Activated T-cell treated with anti-CD3 and anti-CD28 coated beads, Interleukin-2, amount 50 U/mL, for 24 hours (primary cell): ENCODE results near the gene NAPG.

Experiments used
- DNase-seq: peaks from one replicate; pipeline ENCODE4 v3.0.0-alpha.2; 2020
- H3K27ac Mint-ChIP-seq: 2 replicates; pipeline ENCODE4 v1.8.0; 2020; ENCODE audit warnings: mild to moderate bottlenecking, mixed read lengths
- H3K27me3 Mint-ChIP-seq: 2 replicates; pipeline ENCODE4 v1.8.0; 2020; ENCODE audit warnings: mixed read lengths
- H3K36me3 Mint-ChIP-seq: 2 replicates; pipeline ENCODE4 v1.8.0; 2020; ENCODE audit warnings: low read depth, mixed read lengths
- H3K4me1 Mint-ChIP-seq: 2 replicates; pipeline ENCODE4 v1.8.0; 2020; ENCODE audit warnings: low read depth, mixed read lengths
- H3K4me3 Mint-ChIP-seq: 2 replicates; pipeline ENCODE4 v1.8.0; 2020; ENCODE audit warnings: mild to moderate bottlenecking, moderate library complexity, mixed read lengths
- H3K9me3 Mint-ChIP-seq: 2 replicates; pipeline ENCODE4 v1.8.0; 2020; ENCODE audit warnings: mixed read lengths

Gene NAPG

DNA sequence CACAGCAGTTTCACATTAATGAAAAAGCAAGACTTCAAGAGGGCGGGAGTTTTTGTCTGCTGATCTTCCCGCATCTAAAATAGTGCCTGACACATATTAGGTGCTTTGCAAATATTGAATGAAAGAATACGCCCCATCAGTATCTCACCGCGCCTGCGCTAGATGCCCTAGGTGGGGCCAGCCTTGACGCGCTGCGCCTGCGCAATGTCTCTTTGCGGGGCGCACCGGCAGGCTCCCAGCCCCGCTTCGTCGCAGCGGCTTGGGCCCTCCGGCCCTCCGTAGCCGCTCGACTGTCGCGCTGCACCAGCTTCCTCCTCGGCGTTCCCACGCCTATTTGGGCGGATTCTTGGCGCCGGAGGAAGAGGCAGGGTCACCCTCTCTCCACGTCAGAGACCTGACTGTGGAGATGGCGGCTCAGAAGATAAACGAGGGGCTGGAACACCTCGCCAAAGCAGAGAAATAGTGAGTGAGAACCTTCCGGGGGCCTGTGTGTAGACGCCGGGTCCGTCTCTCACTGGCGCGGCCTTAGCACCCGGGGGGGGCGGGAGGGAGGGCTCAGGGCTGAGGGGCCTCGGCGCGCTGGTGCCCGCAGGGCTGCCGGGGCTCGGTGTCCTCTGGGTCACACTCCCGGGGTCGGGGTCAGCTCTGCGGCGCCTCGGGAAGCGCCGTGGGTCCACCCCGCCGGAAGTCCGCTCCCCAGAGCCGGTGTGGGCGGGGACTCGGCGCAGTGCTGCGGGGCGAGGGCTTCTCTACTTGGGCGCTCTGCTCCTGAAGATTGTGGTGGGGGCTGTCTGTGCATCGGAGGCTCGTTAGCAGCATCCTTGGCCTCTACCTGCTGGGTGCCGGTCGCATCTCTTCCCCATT, at the start of gene NAPG:
Gene NAPG (plus strand): TSS at position 331 of the 864 bp plus-strand sequence. CDS start 76 bp downstream, at position 407.
- H3K9me3 Mint-ChIP-seq = no peaks in the 10 kb centered on the region
- H3K36me3 Mint-ChIP-seq = peaks cover 31% of the 10 kb centered on the region
- peak; percentile 91 for DNase-seq
- peak within 1 kb of the TSS; percentile 95 for H3K4me3 Mint-ChIP-seq
- peak within 1 kb of the TSS; percentile 98 for H3K27ac Mint-ChIP-seq
- peaks cover 56% of the 10 kb centered on the region for H3K4me1 Mint-ChIP-seq
- H3K27me3 Mint-ChIP-seq = peaks cover 4% of the 10 kb centered on the region

DNA sequence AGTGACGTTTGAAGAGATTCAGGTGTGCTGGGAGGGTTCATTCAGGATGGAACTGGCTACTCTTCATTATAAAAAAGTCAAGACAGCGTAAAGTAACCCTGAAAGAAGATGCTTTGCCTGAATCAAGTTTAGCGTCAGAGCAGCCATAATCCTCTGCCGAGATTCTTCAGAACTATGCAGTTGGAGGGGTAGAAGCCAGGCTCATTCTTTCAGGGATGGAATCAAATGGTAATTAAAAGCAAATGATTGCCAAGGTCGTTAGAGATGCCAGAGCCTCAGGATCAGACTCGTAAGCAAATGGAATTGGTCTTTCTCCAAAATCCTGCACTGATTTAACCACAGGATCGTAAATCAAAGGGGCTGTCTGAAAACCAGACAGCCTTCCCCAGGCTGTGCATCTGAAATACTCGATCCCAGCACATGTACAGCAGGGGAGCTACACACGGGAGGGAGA, 49.5 kb upstream of the NAPG start:
- Mint-ChIP-seq H3K27ac (no peak overlapping the region), H3K27me3 (peaks cover 42% of the 10 kb centered on the region), H3K9me3 (no peaks in the 10 kb centered on the region), H3K36me3 (no peaks in the 10 kb centered on the region), H3K4me3 (no peak overlapping the region), H3K4me1 (no peaks in the 10 kb centered on the region)
- no peak for DNase-seq

- H3K4me3 Mint-ChIP-seq = no peak overlapping the region
- H3K4me1 Mint-ChIP-seq = no peaks in the 10 kb centered on the region
- no peak overlapping the region for H3K27ac Mint-ChIP-seq
- no peaks in the 10 kb centered on the region for H3K36me3 Mint-ChIP-seq
- no peaks in the 10 kb centered on the region for H3K9me3 Mint-ChIP-seq
- peaks cover 42% of the 10 kb centered on the region for H3K27me3 Mint-ChIP-seq
- DNase-seq = no peak
Measured at GRCh38 chr18:10477121-10477862, 48.5 kb upstream of the NAPG start.

DNA sequence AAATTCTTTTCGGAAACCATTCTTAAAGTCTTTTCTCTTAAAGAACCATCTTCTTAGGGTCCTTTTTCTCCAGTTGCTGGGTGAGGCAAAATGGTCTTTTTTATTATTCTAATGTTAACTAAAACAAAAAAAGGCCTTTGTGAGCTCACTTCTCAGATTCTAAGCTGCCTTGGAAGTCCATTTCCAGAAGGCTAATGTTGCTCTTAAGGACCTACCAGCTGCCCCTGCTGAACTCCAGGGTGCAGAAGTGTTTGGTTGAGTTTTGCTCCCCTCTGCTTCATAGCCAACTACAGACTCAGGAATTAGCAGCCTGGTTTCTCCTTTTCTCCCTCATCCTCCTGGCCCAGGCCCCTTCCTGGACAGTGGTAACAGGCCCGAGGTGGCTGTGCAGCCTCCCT, 48.0 kb upstream of the NAPG start:
- no peak for DNase-seq
- peaks cover 42% of the 10 kb centered on the region for H3K27me3 Mint-ChIP-seq
- no peak overlapping the region for H3K4me3 Mint-ChIP-seq
- H3K9me3 Mint-ChIP-seq = no peaks in the 10 kb centered on the region
- no peak overlapping the region for H3K27ac Mint-ChIP-seq
- peaks cover under 1% of the 10 kb centered on the region for H3K4me1 Mint-ChIP-seq
- no peaks in the 10 kb centered on the region for H3K36me3 Mint-ChIP-seq

DNA sequence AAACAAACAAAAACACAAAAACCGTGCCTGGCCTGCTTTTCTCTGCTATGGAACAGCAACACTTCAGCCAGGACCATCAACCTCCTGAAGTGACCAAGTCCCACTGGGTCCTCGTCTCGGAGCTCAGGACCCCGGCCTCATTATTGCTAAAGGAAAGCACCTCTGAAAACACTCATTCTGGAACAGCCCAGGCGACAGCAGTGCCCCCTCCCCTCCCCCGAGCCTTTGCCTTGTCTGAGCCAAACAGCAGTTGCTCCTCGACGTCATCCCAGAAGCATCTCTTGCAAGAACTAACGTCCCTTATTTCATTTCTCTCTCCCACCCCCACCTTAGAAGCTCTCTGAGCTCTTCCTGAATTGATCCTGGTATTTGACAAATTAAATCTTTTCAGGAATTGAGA, 44.0 kb upstream of the NAPG start:
- no peak for DNase-seq
- Mint-ChIP-seq H3K27me3 (peaks cover 32% of the 10 kb centered on the region), H3K36me3 (no peaks in the 10 kb centered on the region), H3K9me3 (no peaks in the 10 kb centered on the region), H3K27ac (no peak overlapping the region), H3K4me3 (no peak overlapping the region), H3K4me1 (peaks cover 8% of the 10 kb centered on the region)

DNA sequence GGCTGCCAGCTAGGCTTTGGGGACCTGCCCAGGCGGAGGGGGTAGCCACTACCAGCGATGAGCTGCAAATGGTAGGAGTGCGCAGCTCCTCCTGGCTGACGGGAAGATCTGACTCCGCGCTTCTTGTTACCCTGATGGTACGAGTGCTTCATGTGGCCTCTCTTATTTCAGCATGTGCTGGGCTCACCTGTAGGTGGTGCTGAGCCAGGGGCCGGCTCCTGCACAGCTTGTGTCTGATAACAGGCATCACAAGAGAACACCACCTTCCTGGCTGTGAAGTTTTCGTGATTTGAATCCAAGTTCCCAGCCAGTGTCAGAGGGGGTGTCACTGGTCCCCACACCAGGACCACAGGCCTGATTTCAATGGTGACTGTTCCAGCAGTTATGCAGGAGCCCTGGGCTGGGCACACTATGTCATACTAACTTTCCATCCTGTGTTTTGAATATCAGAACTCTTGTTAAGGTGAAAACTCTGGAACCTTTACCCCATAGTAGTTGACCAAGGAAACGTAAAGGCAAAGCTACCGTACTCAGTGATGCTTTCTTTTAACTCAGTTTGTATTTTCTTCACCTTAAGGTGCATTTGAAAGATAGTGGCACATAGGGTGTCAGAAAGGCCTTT, 43.4 kb upstream of the NAPG start:
- peaks cover 8% of the 10 kb centered on the region for H3K4me1 Mint-ChIP-seq
- peaks cover 25% of the 10 kb centered on the region for H3K27me3 Mint-ChIP-seq
- no peak for DNase-seq
- H3K9me3 Mint-ChIP-seq = no peaks in the 10 kb centered on the region
- H3K36me3 Mint-ChIP-seq = no peaks in the 10 kb centered on the region
- no peak overlapping the region for H3K27ac Mint-ChIP-seq
- no peak overlapping the region for H3K4me3 Mint-ChIP-seq

DNA sequence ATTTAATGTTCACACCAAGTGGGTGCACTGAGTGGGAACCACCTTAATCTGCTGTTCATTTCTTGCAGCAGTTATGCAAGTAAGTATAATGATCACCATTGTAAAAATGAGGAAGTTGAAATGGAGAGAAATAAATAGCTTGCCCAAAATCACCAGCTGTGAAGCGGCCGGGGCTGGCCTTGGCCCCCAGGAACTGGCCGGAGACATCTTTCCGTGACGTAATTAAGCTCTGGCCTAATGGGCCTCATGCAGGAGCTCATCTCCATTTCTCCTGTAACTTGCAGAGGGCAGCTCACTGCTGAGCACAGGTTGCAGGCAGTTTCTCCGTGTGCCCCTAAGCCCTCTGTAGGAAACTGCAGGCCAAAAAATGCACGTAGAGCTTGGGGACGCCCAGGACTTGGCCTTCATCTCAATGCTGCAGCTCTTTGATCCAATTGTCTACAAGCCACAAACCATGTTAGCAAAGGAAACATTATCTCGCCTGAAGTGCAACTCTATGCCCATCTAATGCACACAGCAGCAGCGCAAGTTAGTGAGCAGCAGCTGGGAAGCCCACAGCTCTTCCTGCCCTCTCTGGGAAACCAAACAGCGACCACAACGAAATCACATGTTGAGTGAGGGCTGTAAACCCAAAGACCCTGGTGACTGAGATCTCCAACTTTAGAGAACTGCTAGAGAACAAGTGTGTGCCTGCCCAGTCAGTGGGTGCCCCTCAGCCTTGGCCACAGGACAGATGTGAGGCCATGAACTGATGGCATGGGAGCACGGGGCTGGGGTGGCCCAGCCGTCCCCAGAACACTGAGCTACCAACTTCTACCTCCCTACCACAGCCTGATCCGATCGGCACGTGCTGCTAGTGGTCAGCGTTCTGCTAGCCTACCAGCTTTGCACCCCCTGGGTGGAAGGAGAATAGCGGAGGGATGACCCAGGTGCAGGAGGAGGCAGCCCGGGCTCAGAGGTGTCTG, 42.6 kb upstream of the NAPG start:
- peaks cover 20% of the 10 kb centered on the region for H3K27me3 Mint-ChIP-seq
- DNase-seq = no peak
- no peak overlapping the region for H3K27ac Mint-ChIP-seq
- H3K36me3 Mint-ChIP-seq = no peaks in the 10 kb centered on the region
- peaks cover 8% of the 10 kb centered on the region for H3K4me1 Mint-ChIP-seq
- no peak overlapping the region for H3K4me3 Mint-ChIP-seq
- no peaks in the 10 kb centered on the region for H3K9me3 Mint-ChIP-seq

- Mint-ChIP-seq H3K27ac (no peak overlapping the region), H3K4me1 (peaks cover 12% of the 10 kb centered on the region), H3K9me3 (no peaks in the 10 kb centered on the region), H3K4me3 (no peak overlapping the region), H3K36me3 (no peaks in the 10 kb centered on the region), H3K27me3 (peaks cover 11% of the 10 kb centered on the region)
- no peak for DNase-seq
Measured at GRCh38 chr18:10485475-10485874, 40.4 kb upstream of the NAPG start.

DNA sequence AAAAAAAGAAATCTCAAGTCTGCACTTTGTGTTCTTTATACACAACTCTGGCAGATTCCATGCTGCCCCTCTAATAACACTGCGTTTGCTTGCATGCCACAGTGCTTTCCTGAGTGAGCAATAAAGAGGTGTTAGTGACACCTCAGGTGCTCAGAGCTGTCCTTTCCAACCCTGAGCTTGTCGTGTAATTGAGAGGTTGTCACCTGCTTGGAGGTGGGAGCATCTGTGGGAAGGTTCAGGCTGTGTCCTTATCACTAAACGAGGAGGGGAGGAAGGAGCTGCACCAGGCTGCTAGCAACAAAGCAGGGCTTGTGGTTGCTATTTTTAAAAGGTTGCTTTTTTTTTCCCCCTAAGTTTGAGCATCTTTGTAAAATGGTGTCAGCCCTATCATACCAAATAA, 39.5 kb upstream of the NAPG start:
- Mint-ChIP-seq H3K27ac (no peak overlapping the region), H3K9me3 (no peaks in the 10 kb centered on the region), H3K36me3 (no peaks in the 10 kb centered on the region), H3K27me3 (peaks cover 11% of the 10 kb centered on the region), H3K4me1 (peaks cover 17% of the 10 kb centered on the region), H3K4me3 (no peak overlapping the region)
- DNase-seq = no peak

GRCh38 chr18:10487154-10487553, 38.7 kb upstream of the NAPG start:
- DNase-seq = no peak
- Mint-ChIP-seq H3K9me3 (no peaks in the 10 kb centered on the region), H3K27ac (no peak overlapping the region), H3K4me3 (no peak overlapping the region), H3K36me3 (no peaks in the 10 kb centered on the region), H3K4me1 (peaks cover 17% of the 10 kb centered on the region), H3K27me3 (peaks cover 11% of the 10 kb centered on the region)

DNA sequence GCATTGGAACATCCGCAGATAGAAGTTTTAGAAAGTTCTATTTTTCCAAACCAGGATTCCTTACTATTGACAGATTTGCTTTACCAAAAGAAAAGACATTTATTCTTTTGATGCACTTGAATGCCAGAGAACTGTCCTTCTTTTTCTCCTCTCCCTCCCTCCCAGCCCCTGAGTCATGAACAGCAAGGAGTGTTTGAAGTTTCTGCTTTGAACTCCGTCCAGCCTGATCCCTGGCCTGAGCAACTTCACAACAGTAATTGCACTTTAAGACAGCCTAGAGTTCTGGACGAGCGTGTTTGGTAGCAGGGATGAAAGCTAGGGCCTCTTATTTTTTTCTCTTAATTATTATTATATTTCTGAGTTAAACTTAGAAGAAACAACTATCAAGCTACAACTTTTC, 37.8 kb upstream of the NAPG start:
- Mint-ChIP-seq H3K36me3 (no peaks in the 10 kb centered on the region), H3K27me3 (peaks cover 11% of the 10 kb centered on the region), H3K4me3 (no peak overlapping the region), H3K27ac (no peak overlapping the region), H3K4me1 (peaks cover 15% of the 10 kb centered on the region), H3K9me3 (no peaks in the 10 kb centered on the region)
- DNase-seq = no peak

DNA sequence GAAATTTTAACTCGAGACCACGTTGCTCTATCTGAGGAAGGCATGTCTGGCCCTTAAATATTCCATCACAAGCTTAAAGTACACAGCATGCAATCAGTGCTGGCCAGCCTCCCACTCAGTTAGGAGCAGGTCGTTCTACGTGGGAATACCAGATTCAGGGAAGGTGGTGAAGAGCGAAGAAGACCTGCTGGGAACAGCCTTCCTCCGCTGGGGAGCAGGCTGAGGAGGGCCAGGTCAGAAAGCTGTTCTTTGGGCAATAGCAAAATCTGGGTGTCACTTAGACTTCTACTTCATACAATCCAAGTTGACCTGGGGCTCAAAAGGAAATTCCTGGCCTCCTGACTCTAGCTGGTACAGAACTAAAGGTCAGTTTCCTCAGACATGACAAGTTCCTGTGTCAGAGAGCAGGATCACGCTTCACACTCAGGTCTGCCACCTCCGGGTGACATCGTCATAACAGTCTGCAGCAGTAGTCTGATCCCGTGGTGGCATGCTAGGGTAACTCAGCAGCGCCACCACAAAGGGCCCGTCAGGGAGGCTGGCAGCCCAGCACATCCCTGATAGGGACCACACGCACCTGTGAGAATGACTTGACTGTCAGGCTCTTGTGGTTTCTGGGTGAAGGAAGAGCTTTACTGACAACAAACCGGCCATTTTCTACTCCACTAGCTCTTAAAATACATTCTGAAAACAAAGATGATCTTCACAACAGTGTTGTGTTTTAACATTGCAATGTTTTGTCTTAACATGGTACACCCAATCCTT, 35.2 kb upstream of the NAPG start:
- no peaks in the 10 kb centered on the region for H3K36me3 Mint-ChIP-seq
- H3K4me3 Mint-ChIP-seq = no peak overlapping the region
- H3K27me3 Mint-ChIP-seq = peaks cover under 1% of the 10 kb centered on the region
- DNase-seq = peak; percentile 71
- H3K4me1 Mint-ChIP-seq = peaks cover 9% of the 10 kb centered on the region
- no peak overlapping the region for H3K27ac Mint-ChIP-seq
- no peaks in the 10 kb centered on the region for H3K9me3 Mint-ChIP-seq

- H3K27ac Mint-ChIP-seq = no peak overlapping the region
- H3K4me3 Mint-ChIP-seq = no peak overlapping the region
- no peaks in the 10 kb centered on the region for H3K36me3 Mint-ChIP-seq
- H3K4me1 Mint-ChIP-seq = peaks cover 14% of the 10 kb centered on the region
- H3K9me3 Mint-ChIP-seq = peaks cover 3% of the 10 kb centered on the region
- no peak for DNase-seq
- H3K27me3 Mint-ChIP-seq = peaks cover 13% of the 10 kb centered on the region
Measured at GRCh38 chr18:10495936-10496335, 29.9 kb upstream of the NAPG start.
